AG20443 (cell line): ENCODE measurements around the gene SORCS2.

Experiments used
- DNase-seq: peaks from one replicate; pipeline ENCODE4 v3.0.0; 2012; ENCODE audit warnings: low spot score, mixed read lengths

SORCS2 gene

GRCh38 chr4:7652906-7653305, 460.6 kb downstream of the SORCS2 start:
- no peak for DNase-seq

DNA sequence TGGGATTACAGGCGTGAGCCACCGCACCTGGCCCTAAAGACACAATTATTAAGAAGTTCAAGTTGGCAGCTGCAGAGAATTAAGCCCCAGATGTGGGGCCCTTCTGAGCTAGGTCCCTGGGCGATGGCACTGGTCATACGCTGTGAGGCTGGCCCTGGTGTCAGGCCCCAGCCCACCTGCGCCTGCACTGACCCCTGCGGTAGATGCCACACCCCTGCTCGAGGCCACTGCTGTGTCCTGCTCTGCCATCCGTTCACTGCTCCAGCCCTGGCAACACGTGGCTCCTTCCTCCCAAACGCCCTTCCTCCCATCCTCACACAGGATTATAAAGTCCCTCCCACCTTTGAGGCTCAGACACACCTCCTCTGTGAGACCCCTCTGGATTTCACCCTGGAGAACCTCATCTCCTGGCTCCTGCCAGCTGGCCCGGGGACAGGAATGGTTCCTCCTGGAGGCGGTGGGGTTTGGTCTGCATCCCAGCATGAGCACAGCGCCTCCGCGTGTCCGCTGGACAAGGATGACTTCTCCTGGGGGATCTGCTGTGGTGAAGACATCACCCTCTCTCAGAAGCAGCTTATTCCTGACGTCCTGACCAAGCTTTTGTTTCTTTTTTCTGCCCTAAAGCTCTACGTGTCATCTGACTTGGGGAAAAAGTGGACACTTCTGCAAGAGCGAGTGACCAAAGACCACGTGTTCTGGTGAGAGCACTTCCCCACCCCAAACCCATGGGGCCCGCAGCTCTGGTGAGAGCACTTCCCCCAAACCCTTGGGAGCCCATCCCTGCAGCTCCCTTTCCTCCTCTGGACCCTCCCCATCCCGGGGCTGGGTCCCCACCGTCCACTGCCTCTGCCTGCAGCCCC, 461.4 kb downstream of the SORCS2 start:
- DNase-seq: no peak

DNA sequence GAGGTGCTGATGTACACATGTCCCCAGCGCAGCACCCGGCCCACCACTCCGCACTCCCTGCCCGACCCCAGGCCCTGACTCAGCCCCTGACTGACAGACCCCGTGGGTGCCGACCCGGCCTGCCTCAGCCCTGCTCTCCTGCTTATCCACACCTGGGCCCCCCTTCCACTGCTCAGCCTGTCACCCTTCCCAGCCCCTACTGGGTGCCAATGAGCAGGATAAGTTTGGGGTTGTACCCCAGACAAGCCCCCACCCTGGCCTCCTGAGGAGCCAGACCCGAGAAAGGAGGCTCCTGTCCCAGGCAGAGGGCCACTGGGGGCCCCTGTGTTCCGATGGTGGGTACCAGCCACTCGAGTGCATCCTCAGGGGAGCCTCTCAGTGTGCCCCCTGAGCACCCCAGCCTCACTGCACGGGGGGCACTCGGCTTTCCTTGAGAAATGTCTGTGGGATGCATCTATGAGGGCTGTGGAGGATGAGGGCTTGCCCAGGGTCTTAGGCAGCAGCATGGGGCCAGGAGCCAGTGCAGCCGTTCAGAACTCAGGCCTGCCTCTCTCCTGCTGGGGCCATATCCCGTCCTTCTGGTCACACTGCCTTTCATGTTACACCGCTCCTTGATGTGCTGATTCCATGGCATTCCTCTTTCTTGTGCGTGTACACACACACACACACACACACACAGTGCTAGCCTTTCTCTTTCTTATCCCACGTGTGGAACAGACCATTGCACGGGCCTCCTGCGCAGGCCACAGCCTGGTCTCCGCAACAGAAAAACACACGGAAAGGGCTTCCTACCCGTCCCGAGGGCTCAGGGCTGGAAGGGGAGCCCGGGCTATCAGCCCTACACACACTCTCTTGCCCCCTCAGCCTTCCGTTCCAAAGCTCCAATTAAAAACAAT, 462.5 kb downstream of the SORCS2 start:
- no peak for DNase-seq

DNA sequence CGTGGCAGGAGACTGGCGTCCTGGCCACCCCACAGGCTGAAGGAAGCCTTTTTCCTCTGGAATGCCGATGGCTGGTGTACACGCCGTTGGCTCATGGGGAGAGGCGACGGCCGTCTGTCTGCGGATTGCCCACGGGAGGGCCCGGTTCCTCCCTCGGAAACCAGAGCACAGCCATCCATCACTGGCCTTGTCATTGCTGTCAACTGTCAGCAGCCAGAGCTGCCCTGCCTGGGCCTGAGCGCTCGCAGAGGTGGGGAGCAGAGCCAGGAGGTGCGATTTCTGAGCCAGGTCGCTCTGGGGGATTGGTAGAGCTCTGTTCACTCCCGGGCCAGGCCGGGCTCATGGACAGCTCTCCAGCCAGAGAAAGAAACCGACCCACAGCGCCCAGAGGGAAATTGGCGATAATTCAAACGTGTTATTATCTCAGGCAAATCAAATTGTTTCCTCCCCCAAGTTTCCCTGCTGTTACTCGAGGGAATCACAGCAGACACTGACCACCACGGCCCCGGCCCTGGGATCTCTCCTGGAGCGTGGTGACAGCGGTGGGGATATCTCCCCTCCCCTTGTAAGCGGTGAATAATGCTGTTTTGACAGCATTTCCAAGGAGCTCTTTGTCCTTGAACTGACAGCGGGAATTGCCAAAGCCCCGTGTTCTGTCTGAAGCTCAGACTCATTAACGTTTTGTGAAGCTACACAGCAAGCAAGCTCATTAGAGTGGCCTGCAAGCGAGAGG, 463.3 kb downstream of the SORCS2 start:
- DNase-seq: no peak

DNA sequence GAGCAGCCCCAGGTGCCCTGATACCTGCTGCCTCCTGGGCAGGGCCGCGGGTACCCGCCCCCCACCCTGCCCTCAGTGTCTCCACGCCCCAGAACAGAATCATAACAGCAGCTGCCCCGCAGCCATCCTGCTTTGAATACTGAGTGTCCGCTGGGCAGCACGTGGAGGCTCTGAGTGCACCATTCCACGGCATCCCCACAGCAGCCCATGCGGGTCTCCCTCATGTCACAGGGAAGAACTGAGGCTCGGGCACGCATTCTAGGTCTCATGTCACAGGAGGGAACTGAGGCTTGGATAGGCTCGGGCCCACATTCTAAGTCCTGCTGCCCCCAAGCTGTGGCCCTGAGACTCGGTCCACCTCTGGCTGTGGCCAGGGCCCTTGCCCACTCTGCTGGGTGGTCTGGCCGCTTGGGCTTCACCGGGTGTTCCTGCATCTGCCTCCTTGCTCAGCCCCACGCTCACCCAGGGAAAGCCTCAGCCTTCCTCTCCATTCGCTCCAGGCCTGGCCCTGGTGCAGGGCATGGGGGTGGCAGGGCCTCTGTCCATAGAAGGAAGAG, 464.0 kb downstream of the SORCS2 start:
- no peak for DNase-seq

DNA sequence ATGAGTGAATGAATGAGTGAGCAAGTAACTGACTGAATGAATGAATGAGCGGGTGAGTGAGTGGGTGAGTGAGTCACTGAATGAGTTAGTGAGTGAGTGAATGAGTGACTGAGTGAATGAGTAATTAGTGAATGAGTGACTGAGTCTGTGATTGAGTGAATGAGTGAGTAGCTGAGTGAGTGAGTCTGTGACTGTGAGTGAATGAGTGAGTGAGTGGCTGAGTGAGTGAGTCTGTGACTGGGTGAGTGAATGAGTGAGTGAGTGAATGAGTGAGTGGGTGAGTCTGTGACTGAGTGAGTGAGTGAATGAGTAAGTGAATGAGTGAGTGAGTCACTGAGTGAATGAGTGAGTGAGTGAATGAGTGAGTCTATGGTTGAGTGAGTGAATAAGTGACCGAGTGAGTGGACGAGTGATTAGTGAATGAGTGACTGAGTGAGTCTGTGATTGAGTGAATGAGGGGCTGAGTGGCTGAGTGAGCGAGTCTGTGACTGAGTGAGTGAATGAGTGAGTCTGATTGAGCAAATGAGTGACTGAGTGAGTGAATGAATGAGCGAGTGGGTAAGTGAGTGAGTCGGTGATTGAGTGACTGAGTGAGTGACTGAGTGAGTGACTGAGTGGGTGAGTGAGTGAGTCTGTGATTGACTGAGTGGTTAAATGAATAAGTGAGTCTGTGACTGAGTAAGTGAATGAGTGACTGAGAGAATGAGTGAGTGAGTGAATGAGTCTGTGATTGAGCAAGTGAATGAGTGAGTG, 465.4 kb downstream of the SORCS2 start:
- no peak for DNase-seq

- DNase-seq: no peak
Observed at GRCh38 chr4:7658341-7659204, 466.2 kb downstream of the SORCS2 start.

- no peak for DNase-seq
Observed at GRCh38 chr4:7659429-7660175, 467.3 kb downstream of the SORCS2 start.

DNA sequence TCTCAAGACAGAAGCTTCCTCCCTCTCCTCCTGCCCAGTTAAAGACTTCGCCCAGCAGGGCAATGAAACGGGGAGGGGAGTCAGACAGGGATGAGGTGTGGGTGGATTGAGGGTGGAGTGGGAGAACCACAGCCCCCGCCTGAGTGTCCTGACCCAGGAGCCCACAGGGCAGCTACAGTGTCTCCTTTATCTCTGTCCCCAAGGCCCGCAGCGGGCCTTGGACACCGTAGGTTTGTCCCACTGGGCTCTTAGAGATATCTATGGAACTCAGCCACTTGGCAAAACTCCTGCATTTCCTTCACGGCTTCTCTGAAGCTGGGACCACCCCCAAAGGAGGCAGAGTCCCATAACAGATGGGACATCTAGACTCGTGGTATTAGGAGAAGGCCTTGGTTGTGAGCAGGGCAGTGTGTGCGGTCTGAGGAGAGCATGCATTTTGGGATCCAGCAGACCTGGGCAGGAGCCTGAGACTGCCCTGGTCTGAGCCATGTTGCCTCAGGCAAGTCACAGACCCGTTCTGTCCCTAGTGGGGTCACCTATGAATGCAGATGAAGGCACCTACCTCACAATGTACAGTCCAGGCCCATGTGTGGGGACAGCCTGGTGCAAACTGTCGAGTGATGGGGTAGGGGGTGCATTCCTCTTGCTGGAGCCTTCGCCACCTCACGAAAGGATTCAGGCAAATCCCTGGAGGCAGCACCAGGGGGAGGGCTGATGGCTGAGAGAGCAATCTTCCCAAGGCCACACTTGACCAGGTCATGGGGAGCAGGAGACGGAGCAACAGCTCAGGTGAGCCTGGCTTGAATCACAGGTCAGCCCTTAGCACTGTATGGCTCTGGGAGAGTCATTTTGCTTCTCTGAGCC, 468.1 kb downstream of the SORCS2 start:
- no peak for DNase-seq

DNA sequence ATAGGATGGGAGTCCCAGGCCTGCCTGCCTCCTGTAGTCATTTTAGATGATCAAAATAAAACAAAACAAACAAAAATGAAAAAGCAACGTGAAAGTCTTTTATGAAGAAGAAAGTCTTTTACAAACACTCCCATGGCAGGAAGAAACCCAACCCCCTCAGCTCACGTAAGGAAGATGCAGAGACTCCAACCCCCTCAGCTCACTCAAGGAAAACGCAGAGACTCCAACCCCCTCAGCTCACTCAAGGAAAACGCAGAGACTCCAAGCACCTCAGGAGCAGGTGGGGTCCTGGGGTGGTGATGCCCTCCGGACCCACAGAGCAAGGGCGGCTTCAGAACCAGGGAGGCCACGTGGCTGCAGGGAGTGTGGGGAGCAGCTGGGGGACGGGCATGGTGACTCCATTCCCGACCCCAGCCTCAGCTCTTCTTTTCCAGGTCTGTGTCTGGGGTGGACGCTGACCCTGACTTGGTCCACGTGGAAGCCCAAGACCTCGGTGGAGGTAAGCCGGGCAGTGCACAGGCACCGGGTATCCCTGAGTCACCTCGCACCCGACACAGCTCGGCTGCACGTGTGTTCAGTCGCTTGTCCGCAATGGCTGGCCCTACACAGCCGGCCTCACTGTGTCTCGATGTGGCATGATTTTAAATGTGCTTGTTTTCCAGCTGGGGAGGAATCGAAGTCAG, 468.9 kb downstream of the SORCS2 start:
- DNase-seq: no peak

DNA sequence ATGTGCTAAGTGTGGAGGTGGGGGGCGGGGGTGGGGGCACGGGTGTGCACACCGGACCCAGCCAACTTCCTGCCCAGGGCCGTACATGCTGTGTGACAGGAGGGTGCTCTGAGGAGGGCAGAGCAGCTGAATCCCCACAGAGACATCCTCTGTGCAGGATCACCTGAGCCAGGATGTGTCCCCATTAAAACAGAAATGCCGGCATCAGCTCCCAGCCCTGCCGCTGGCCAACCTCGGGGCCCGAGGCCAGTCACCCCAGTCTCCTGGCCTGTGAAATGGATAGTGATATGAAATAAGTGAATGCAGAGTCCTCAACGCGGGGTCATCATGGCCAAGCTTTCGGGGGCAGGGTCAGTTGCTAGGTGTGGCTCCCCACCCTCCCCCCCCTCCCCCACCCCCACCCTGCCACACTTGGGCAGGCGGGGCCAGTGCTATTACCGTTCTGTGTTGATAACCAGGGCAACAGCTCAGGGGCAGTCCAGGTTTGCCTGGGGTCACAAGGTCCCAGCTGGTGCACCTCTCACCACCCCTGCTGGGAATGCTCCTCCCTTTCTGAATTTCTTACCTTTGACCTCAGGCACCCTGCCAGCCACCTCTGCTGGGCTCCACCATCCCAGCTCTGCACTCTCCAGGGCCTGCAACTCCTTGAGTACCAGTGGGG, 469.6 kb downstream of the SORCS2 start:
- DNase-seq: no peak

GRCh38 chr4:7662507-7662846, 470.1 kb downstream of the SORCS2 start:
- no peak for DNase-seq

DNA sequence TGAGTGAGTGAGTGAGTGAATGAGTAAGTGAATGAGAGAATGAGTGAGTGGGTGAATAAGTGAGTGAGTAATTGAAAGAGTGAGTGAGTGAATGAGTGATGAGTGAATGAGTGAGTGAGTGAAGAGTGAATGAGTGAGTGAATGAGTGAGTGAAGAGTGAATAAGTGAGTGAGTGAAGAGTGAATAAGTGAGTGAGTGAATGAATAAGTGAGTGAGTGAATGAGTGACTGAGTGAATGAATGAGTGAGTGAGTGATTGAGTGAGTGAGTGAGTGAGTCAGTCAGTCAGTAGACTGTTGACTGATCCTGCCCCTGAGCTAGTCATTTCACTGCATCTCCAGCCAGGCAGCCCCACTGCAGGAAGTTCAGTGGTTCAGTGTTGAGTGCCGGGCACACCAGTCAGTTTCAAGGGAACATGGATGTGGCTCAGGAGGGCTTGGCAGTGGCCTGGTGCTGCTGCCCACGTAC, 470.8 kb downstream of the SORCS2 start:
- DNase-seq: no peak

DNA sequence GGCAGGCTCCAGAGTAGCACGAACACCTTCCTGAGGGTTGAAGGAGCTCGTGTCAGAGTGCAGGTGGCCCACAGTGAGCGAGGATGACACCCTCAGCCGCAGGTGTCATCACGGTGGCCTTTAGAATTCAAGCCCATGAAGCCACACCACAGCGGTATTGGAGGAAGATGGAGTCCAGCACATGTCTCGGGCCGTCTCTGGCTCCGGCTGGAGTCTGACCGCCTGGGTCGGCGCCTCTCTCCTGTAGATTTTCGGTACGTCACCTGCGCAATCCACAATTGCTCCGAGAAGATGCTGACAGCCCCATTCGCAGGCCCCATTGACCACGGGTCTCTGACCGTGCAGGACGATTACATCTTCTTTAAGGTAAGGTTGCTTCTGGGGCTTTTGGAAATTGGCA, 471.8 kb downstream of the SORCS2 start:
- DNase-seq: no peak

- no peak for DNase-seq
Observed at GRCh38 chr4:7665321-7665720, 473.0 kb downstream of the SORCS2 start.

DNA sequence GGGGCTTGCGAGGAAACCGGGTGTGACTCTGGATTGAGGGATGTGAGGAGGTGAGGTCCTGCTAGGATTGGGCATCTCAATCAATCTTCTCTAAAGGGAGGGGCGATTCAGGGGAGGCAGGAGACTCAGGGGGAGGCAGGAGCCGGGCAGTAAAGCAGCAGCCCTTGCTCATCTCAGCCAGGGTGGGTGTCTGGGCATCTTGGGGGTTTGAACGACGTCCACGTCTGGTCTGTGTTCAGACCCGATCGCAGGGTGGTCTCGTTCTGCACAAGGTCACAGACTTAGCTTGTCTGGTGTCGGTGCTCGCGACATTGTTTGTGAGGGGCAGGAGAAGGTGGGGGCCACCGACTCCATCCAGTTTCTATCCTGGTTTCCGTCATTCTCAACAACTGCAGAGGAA, 473.7 kb downstream of the SORCS2 start:
- DNase-seq: no peak

DNA sequence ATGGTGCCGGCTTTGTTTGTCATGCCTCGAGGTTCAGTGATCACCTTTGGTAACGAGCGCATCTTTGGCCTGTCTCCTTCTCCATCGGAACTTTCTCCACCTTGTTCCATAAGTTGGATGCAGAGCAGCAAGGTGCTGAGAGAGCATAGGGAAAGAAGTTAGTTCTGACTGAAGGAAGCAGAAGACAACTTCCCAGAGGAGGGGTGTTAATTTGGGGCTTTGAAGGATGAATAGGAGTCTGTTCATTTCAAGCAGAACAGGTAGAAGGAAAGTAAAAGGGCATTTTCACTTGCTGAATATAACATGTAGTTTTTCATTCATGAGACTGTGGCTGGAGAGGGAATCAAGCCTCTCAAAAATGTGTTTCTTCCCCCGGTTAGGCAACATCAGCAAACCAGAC, 474.4 kb downstream of the SORCS2 start:
- no peak for DNase-seq

DNA sequence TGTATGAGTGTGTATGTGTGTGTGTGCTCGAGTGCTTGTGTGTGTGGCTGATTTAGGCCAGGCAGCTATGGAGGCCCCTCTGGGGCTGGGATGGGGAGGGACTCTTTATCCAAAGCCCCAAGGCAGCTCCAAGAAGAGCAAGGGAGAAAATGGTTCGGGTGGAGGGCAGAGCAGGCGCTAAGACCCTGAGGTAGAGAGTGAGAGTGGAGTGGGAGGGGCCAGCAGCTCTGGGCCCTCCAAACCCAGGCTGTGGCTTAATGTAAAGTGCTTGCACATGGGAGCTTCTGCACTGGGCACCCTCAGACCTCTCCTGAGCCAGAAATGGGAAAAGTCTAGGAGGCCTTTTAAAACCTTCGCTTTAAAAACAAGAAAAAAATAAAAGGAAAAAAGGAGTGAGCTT, 475.9 kb downstream of the SORCS2 start:
- no peak for DNase-seq
